Smooth muscle cell of the pulmonary artery (primary cell): ENCODE results near the gene RFTN2. TPM values are rescaled to one million over a fixed set of nuclear protein-coding genes. Genes with fewer than 3 reads are reported as not detected.

Experiments used
- total RNA-seq: library from RNA; depleted of rRNA; stranded (reverse); fragments of >200 nt; gene quantifications from 2 replicates; pipeline ENCODE4 v1.2.3, GENCODE V29; 2014

The RFTN2 gene
- 3.5 and 10.0 TPM in 2 replicates for total RNA-seq

GRCh38 chr2:197675246-197675645, at the start of gene RFTN2:
RFTN2 (minus strand) TSS chr2:197675587; CDS start chr2:197675458, 129 bp downstream.

GRCh38 chr2:197705121-197705911, 29.9 kb upstream of the RFTN2 start, which contains the start of gene MARS2:
MARS2 (plus strand) TSS chr2:197705369; CDS start chr2:197705406, 37 bp downstream.

Other genes starting within 250 kb of the RFTN2 start
- gene SF3B1, start 240.6 kb downstream of the RFTN2 start, total RNA-seq: 162 and 169 TPM in 2 replicates
- gene COQ10B, start 222.0 kb downstream of the RFTN2 start, total RNA-seq: 34.0 and 39.6 TPM in 2 replicates
- 151 and 181 TPM in 2 replicates for gene HSPD1, start 175.7 kb downstream of the RFTN2 start, total RNA-seq
- 44.4 and 47.0 TPM in 2 replicates for gene HSPE1, start 175.2 kb downstream of the RFTN2 start, total RNA-seq
- gene MOB4, start 159.5 kb downstream of the RFTN2 start, total RNA-seq: 28.2 and 46.4 TPM in 2 replicates
- 2.5 and 5.4 TPM in 2 replicates for gene MARS2, start 29.8 kb upstream of the RFTN2 start, total RNA-seq
- gene BOLL, start 109.7 kb upstream of the RFTN2 start, total RNA-seq: not detected in 2 replicates
- gene PLCL1, start 129.0 kb upstream of the RFTN2 start, total RNA-seq: 4.3 and 8.6 TPM in 2 replicates